Measurements from ENCODE around the gene CCNG2. TPM values are rescaled to one million over a fixed set of nuclear protein-coding genes. Genes with fewer than 3 reads are reported as not detected.
"Not testable (repeated sequence)": the region's sequence is repeated elsewhere in the genome, so short reads cannot be mapped to it uniquely, and the experiment has no call there.

Gene CCNG2
- total and polyA plus RNA-seq, 4 donors = 1.2 to 10.8 (median 4.1) TPM

DNA sequence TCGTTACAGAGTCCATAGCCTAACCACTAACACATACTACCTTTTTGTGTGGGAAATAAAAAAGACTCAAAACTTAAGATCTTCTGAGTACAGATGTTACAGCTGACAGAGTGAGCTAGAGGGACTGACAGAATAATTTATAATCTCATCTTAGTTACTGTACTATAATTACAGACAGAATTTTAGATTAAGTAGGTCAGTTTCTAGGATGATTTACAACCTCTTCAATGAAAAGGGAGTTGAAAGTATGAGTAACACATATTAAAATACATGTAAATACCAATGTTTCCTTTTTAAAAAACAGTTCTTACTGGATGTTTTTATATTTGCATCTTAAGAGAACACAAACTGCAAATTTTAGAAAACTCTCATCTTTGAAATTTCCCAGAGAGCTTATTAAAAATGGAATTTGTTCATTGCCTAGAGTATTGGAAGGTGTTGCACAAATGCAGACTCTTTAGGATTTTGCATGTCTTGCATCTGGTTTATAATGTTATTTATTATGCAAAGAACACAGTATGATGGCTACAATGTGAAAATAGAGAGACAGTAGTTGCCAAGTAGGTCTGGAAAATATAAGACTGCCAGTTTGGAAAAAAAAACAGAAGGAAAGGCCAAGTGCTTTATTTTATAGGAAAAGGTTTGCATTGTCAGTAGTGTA is 24.2 kb upstream of the CCNG2 start:
- H3K9me3 ChIP-seq (ENCODE audit: control insufficient read depth in 4 of 4, low read length in 3 of 4) = no peaks in the 10 kb centered on the region
- no peak overlapping the region for H3K27ac ChIP-seq (ENCODE audit: low read depth in 1 of 2, low read length in 2 of 2)
- no peaks in the 10 kb centered on the region for H3K4me1 ChIP-seq (ENCODE audit: control insufficient read depth in 4 of 4, insufficient read depth in 4 of 4, low read length in 3 of 4)
- no peak overlapping the region for H3K9ac ChIP-seq (ENCODE audit: low read depth in 1 of 2, low read length in 2 of 2)
- no peaks in the 10 kb centered on the region for H3K27me3 ChIP-seq (ENCODE audit: control insufficient read depth in 4 of 4, insufficient read depth in 4 of 4, low read length in 3 of 4)
- TF ChIP-seq RXRA (IDR thresholded peaks at IDR 0.05) = no peak
- no peak for TF ChIP-seq JUND (IDR thresholded peaks at IDR 0.05)
- no peak for TF ChIP-seq RAD21 (IDR thresholded peaks at IDR 0.05)
- TF ChIP-seq, protein P1, sequence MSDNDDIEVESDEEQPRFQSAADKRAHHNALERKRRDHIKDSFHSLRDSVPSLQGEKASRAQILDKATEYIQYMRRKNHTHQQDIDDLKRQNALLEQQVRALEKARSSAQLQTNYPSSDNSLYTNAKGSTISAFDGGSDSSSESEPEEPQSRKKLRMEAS (IDR thresholded peaks at IDR 0.05) = no peak
- TF ChIP-seq, protein P2, sequence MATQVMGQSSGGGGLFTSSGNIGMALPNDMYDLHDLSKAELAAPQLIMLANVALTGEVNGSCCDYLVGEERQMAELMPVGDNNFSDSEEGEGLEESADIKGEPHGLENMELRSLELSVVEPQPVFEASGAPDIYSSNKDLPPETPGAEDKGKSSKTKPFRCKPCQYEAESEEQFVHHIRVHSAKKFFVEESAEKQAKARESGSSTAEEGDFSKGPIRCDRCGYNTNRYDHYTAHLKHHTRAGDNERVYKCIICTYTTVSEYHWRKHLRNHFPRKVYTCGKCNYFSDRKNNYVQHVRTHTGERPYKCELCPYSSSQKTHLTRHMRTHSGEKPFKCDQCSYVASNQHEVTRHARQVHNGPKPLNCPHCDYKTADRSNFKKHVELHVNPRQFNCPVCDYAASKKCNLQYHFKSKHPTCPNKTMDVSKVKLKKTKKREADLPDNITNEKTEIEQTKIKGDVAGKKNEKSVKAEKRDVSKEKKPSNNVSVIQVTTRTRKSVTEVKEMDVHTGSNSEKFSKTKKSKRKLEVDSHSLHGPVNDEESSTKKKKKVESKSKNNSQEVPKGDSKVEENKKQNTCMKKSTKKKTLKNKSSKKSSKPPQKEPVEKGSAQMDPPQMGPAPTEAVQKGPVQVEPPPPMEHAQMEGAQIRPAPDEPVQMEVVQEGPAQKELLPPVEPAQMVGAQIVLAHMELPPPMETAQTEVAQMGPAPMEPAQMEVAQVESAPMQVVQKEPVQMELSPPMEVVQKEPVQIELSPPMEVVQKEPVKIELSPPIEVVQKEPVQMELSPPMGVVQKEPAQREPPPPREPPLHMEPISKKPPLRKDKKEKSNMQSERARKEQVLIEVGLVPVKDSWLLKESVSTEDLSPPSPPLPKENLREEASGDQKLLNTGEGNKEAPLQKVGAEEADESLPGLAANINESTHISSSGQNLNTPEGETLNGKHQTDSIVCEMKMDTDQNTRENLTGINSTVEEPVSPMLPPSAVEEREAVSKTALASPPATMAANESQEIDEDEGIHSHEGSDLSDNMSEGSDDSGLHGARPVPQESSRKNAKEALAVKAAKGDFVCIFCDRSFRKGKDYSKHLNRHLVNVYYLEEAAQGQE (IDR thresholded peaks at IDR 0.05) = no peak
- 86% methylated on average over 1 of the region's 1 CpG for WGBS
- no peak for DNase-seq (ENCODE audit: low spot score)
- H3K36me3 ChIP-seq (ENCODE audit: control insufficient read depth in 4 of 4, insufficient read depth in 3 of 4, low read depth in 1 of 4, low read length in 3 of 4) = no peaks in the 10 kb centered on the region
- H3K4me3 ChIP-seq (ENCODE audit: low read depth in 1 of 3, low read length in 3 of 3) = no peak overlapping the region

DNA sequence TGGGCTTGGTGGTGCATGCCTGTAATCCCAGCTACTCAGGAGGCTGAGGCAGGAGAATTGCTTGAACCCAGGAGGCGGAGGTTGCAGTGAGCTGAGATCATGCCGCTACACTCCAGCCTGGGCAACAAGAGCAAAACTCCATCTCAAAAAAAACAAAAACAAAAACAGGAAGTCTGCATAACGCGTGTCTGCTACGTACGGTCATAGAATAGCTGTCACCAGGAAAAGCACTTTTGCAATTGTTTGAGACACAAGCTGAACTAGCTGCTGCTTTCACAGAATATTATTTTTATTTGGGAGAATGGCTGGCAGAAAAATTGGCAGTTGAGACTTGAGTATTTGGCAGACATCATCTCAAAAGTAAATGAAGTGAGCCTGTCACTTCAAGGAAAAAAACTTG is 19.6 kb upstream of the CCNG2 start:
- DNase-seq (ENCODE audit: low spot score); H3K9me3 ChIP-seq (ENCODE audit: control insufficient read depth in 4 of 4, low read length in 3 of 4); H3K9ac ChIP-seq (ENCODE audit: low read depth in 1 of 2, low read length in 2 of 2); H3K4me3 ChIP-seq (ENCODE audit: low read depth in 1 of 3, low read length in 3 of 3); H3K36me3 ChIP-seq (ENCODE audit: control insufficient read depth in 4 of 4, insufficient read depth in 3 of 4, low read depth in 1 of 4, low read length in 3 of 4); H3K27me3 ChIP-seq (ENCODE audit: control insufficient read depth in 4 of 4, insufficient read depth in 4 of 4, low read length in 3 of 4); H3K4me1 ChIP-seq (ENCODE audit: control insufficient read depth in 4 of 4, insufficient read depth in 4 of 4, low read length in 3 of 4); H3K27ac ChIP-seq (ENCODE audit: low read depth in 1 of 2, low read length in 2 of 2): not testable (repeated sequence)
- 61% methylated on average over 6 of the region's 6 CpGs for WGBS

GRCh38 chr4:77141964-77142645 is 14.9 kb upstream of the CCNG2 start:
- Histone ChIP-seq H3K9ac (ENCODE audit: low read depth in 1 of 2, low read length in 2 of 2) (no peak overlapping the region), H3K4me1 (ENCODE audit: control insufficient read depth in 4 of 4, insufficient read depth in 4 of 4, low read length in 3 of 4) (peaks cover 0 to 2% (median 0%) of the 10 kb centered on the region in 4 donors), H3K27ac (ENCODE audit: low read depth in 1 of 2, low read length in 2 of 2) (no peak overlapping the region), H3K27me3 (ENCODE audit: control insufficient read depth in 4 of 4, insufficient read depth in 4 of 4, low read length in 3 of 4) (no peaks in the 10 kb centered on the region), H3K4me3 (ENCODE audit: low read depth in 1 of 3, low read length in 3 of 3) (no peak overlapping the region), H3K36me3 (ENCODE audit: control insufficient read depth in 4 of 4, insufficient read depth in 3 of 4, low read depth in 1 of 4, low read length in 3 of 4) (no peaks in the 10 kb centered on the region), H3K9me3 (ENCODE audit: control insufficient read depth in 4 of 4, low read length in 3 of 4) (no peaks in the 10 kb centered on the region)
- DNase-seq (ENCODE audit: low spot score) = no peak
- WGBS = 74% methylated on average over 6 of the region's 6 CpGs
- TF ChIP-seq NR2F2 (IDR thresholded peaks at IDR 0.05) (no peak), YY1 (IDR thresholded peaks at IDR 0.05) (no peak), HNF4G (IDR thresholded peaks at IDR 0.05) (no peak), HNF4A (conservative IDR thresholded peaks at IDR 0.05) (no peak), GABPA (IDR thresholded peaks at IDR 0.05 in 1 of 2, conservative IDR thresholded peaks at IDR 0.05 in 1 of 2) (no peak), JUND (IDR thresholded peaks at IDR 0.05) (no peak), FOXA2 (IDR thresholded peaks at IDR 0.05) (no peak), TAF1 (conservative IDR thresholded peaks at IDR 0.05) (no peak), EGR1 (IDR thresholded peaks at IDR 0.05; ENCODE audit: low read depth in 2 of 2) (no peak)
- TF ChIP-seq, protein P3, sequence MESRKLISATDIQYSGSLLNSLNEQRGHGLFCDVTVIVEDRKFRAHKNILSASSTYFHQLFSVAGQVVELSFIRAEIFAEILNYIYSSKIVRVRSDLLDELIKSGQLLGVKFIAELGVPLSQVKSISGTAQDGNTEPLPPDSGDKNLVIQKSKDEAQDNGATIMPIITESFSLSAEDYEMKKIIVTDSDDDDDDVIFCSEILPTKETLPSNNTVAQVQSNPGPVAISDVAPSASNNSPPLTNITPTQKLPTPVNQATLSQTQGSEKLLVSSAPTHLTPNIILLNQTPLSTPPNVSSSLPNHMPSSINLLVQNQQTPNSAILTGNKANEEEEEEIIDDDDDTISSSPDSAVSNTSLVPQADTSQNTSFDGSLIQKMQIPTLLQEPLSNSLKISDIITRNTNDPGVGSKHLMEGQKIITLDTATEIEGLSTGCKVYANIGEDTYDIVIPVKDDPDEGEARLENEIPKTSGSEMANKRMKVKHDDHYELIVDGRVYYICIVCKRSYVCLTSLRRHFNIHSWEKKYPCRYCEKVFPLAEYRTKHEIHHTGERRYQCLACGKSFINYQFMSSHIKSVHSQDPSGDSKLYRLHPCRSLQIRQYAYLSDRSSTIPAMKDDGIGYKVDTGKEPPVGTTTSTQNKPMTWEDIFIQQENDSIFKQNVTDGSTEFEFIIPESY (IDR thresholded peaks at IDR 0.05) = no peak
- TF ChIP-seq, protein P4, sequence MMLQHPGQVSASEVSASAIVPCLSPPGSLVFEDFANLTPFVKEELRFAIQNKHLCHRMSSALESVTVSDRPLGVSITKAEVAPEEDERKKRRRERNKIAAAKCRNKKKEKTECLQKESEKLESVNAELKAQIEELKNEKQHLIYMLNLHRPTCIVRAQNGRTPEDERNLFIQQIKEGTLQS (IDR thresholded peaks at IDR 0.05) = no peak
- TF ChIP-seq, protein P1 (IDR thresholded peaks at IDR 0.05) = no peak
- TF ChIP-seq, protein P2 (IDR thresholded peaks at IDR 0.05) = no peak
